Measurements from ENCODE around the gene IFT80. TPM values are rescaled to one million over a fixed set of nuclear protein-coding genes. Genes with fewer than 3 reads are reported as not detected.
"Not testable (repeated sequence)": the region's sequence is repeated elsewhere in the genome, so short reads cannot be mapped to it uniquely, and the experiment has no call there.

The IFT80 gene
- total RNA-seq, 1 experiment from 2014 or later = 9.1 TPM

- ChIA-PET CTCF (no interaction called here), POLR2A (ENCODE audit: unreplicated experiment) (no interaction called here)
- H3K4me1 ChIP-seq (ENCODE audit: insufficient read depth, low read length) = peaks cover 24% of the 10 kb centered on the region
- H3K9me2 ChIP-seq (replicated peaks; ENCODE audit: low read length) = no peaks in the 10 kb centered on the region
- no peak overlapping the region for H3K4me2 ChIP-seq (ENCODE audit: low read length)
- H3F3A ChIP-seq (ENCODE audit: low read length, unreplicated experiment) = no peaks in the 10 kb centered on the region
- TF ChIP-seq EZH2phosphoT487 (IDR thresholded peaks at IDR 0.05; ENCODE audit: borderline replicate concordance, low read length) (no peak), EZH2 (IDR thresholded peaks at IDR 0.05; ENCODE audit: low read length, unreplicated experiment) (no peak), CTCF (conservative IDR thresholded peaks at IDR 0.05; ENCODE audit: low read depth, low read length) (no peak)
- no peak overlapping the region for H3K9ac ChIP-seq (ENCODE audit: low read length)
- no peaks in the 10 kb centered on the region for H3K27me3 ChIP-seq (ENCODE audit: low read length)
- H3K27ac ChIP-seq (ENCODE audit: low read length) = no peak overlapping the region
- DNase-seq (no peak), ATAC-seq (no peak)
- H3K4me3 ChIP-seq (ENCODE audit: low read length) = no peak overlapping the region
- no peak overlapping the region for H2AFZ ChIP-seq (ENCODE audit: low read length)
- no peaks in the 10 kb centered on the region for H3K79me2 ChIP-seq (ENCODE audit: low read length)
- no peaks in the 10 kb centered on the region for H3K9me3 ChIP-seq (ENCODE audit: low read length)
- no peaks in the 10 kb centered on the region for H4K20me1 ChIP-seq (ENCODE audit: low read length)
- BruUV-seq (replicated peaks) = no TSS peak
- intact Hi-C loops (cut with micrococcal nuclease) = no loop called here
- no peaks in the 10 kb centered on the region for H3K36me3 ChIP-seq (ENCODE audit: low read depth, low read length)
Observed at GRCh38 chr3:160330109-160330508, 68.9 kb downstream of the IFT80 start.

GRCh38 chr3:160326286-160326685 is 72.7 kb downstream of the IFT80 start:
- H3K79me2 ChIP-seq (ENCODE audit: low read length); H3K27ac ChIP-seq (ENCODE audit: low read length); CTCF ChIA-PET; H3K4me2 ChIP-seq (ENCODE audit: low read length); H4K20me1 ChIP-seq (ENCODE audit: low read length); H3K9ac ChIP-seq (ENCODE audit: low read length); H3K27me3 ChIP-seq (ENCODE audit: low read length); H3K4me3 ChIP-seq (ENCODE audit: low read length); H2AFZ ChIP-seq (ENCODE audit: low read length); H3K36me3 ChIP-seq (ENCODE audit: low read depth, low read length); BruUV-seq (replicated peaks); H3K9me3 ChIP-seq (ENCODE audit: low read length); intact Hi-C loops (cut with micrococcal nuclease); H3F3A ChIP-seq (ENCODE audit: low read length, unreplicated experiment); H3K9me2 ChIP-seq (replicated peaks; ENCODE audit: low read length): not testable (repeated sequence)
- peak; percentile 62 for DNase-seq
- H3K4me1 ChIP-seq (ENCODE audit: insufficient read depth, low read length) = peaks cover 16% of the 10 kb centered on the region
- POLR2A ChIA-PET (ENCODE audit: unreplicated experiment) = interaction anchor here (0.6 kb wide), 2 partner anchors 24 to 214 kb away, joined by 3 to 8 read pairs; no protein-coding TSS in a partner anchor
- peak; percentile 41 for ATAC-seq

GRCh38 chr3:160321821-160322220 is 77.2 kb downstream of the IFT80 start:
- DNase-seq; H2AFZ ChIP-seq (ENCODE audit: low read length); H3F3A ChIP-seq (ENCODE audit: low read length, unreplicated experiment); H3K9me2 ChIP-seq (replicated peaks; ENCODE audit: low read length); H3K27ac ChIP-seq (ENCODE audit: low read length); H3K27me3 ChIP-seq (ENCODE audit: low read length); H3K4me2 ChIP-seq (ENCODE audit: low read length); H3K79me2 ChIP-seq (ENCODE audit: low read length); POLR2A ChIA-PET (ENCODE audit: unreplicated experiment); ATAC-seq; H3K4me3 ChIP-seq (ENCODE audit: low read length); CTCF ChIA-PET; intact Hi-C loops (cut with micrococcal nuclease); BruUV-seq (replicated peaks); H3K9me3 ChIP-seq (ENCODE audit: low read length); H3K9ac ChIP-seq (ENCODE audit: low read length); H3K36me3 ChIP-seq (ENCODE audit: low read depth, low read length); H4K20me1 ChIP-seq (ENCODE audit: low read length): not testable (repeated sequence)
- H3K4me1 ChIP-seq (ENCODE audit: insufficient read depth, low read length) = peaks cover 15% of the 10 kb centered on the region; the same call in 1 of the 2 replicates

- H3K79me2 ChIP-seq (ENCODE audit: low read length) = no peaks in the 10 kb centered on the region
- H3K4me1 ChIP-seq (ENCODE audit: insufficient read depth, low read length) = peaks cover 6% of the 10 kb centered on the region; the same call in 1 of the 2 replicates
- no peaks in the 10 kb centered on the region for H3F3A ChIP-seq (ENCODE audit: low read length, unreplicated experiment)
- ChIA-PET CTCF (no interaction called here), POLR2A (ENCODE audit: unreplicated experiment) (interaction anchor here (0.7 kb wide), 1 partner anchor 166 kb away, joined by 3 read pairs; no protein-coding TSS in a partner anchor)
- H3K4me2 ChIP-seq (ENCODE audit: low read length) = no peak overlapping the region
- no peaks in the 10 kb centered on the region for H3K9me3 ChIP-seq (ENCODE audit: low read length)
- no peaks in the 10 kb centered on the region for H3K9me2 ChIP-seq (replicated peaks; ENCODE audit: low read length)
- H2AFZ ChIP-seq (ENCODE audit: low read length) = no peak overlapping the region
- no peak overlapping the region for H3K4me3 ChIP-seq (ENCODE audit: low read length)
- H4K20me1 ChIP-seq (ENCODE audit: low read length) = no peaks in the 10 kb centered on the region
- no peaks in the 10 kb centered on the region for H3K27me3 ChIP-seq (ENCODE audit: low read length)
- BruUV-seq (replicated peaks) = no TSS peak
- DNase-seq (peak; percentile 27), ATAC-seq (peak; percentile 94)
- no peaks in the 10 kb centered on the region for H3K36me3 ChIP-seq (ENCODE audit: low read depth, low read length)
- H3K27ac ChIP-seq (ENCODE audit: low read length) = no peak overlapping the region
- intact Hi-C loops (cut with micrococcal nuclease) = no loop called here
- no peak overlapping the region for H3K9ac ChIP-seq (ENCODE audit: low read length)
- no peak for TF ChIP-seq CTCF (conservative IDR thresholded peaks at IDR 0.05; ENCODE audit: low read depth, low read length)
Observed at GRCh38 chr3:160319322-160319721, 79.7 kb downstream of the IFT80 start.

Data from PC-3 (cell line).